ENCODE data around the gene EXOC5.

The EXOC5 gene

DNA sequence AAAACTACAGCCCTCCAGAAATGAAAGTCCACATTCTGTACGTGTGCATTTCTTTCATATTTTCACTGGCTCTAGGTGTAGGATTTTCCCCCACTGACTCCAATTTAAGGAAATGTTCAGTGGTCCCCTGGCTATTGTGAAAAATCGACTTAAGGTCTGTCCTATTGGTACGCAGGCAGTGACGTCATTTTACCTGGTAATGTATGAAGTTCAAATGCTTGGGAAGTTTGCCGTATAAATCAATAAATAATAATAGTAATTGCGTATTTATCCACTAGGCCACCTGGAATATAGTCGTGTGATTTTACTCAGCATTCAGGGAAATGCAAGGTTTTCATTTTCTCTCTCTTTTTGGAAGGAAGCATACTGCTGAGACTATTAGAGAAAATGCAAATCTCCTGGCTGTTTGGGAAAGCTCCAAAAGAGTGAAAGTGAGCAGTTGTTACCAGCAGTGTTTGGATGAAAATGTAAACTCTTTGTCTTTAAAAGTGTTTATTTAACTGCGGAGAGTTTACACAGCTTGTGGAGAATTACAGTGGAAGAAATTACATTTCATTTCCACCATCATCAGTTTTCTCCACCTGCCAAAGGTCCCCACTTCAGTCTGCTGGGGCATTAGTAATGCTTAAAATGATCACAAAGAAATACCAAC lies 107.0 kb downstream of the EXOC5 start:
- no peak for DNase-seq (ENCODE audit: low read depth)

DNA sequence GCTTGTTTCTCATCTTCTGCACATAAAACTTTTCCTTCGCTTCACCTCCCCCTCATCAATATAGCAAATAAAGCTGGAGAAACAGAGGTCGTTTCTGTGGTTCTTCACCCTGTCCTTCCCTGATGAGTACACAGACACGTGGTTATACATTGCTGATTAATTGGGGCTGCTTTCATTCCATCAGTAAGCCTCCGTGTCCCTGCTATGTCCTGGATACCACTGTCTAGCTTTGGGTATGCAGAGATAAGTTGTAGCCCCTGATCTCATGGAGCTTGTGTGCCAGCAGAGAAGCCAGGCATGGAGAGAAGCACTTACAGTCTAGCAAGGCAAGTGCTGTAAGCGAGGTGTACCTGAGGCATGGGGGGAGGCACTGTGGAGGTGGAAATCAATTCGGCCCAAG lies 108.4 kb downstream of the EXOC5 start:
- DNase-seq (ENCODE audit: low read depth) = no peak

DNA sequence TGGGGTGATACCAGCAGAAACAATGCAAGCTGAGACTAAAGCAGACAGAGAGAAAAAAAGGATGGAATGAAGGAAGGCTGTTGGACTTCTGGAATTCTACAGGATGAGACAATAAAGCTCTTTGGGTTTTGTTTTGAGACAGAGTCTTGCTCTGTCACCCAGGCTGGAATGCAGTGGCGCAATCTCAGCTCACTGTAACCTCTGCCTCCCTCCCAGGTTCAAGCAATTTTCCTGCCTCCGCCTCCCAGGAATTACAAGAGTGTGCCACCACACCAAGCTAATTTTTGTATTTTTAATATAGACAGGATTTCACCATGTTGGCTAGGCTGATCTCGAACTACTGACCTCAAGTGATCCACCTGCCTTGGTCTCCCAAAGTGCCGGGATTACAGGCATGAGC lies 115.4 kb downstream of the EXOC5 start:
- no peak for DNase-seq (ENCODE audit: low read depth)
